Stomach smooth muscle (tissue), 2 donors: ENCODE results near the gene TACR1.

Experiments used
- H3K27ac ChIP-seq: one replicate; pipeline ENCODE4 v1.7.0; 2013; ENCODE audit warnings: mild to moderate bottlenecking, low read length, inconsistent platforms
- H3K27me3 ChIP-seq, 2 donors: one replicate each; pipeline ENCODE4 v1.7.0; 2013; ENCODE audit warnings: low read length in 2 of 2; ENCODE audit not compliant: insufficient read depth in 2 of 2, control insufficient read depth in 1 of 2
- H3K36me3 ChIP-seq, 2 donors: one replicate each; pipeline ENCODE4 v1.7.0; 2013; ENCODE audit warnings: low read length in 2 of 2; ENCODE audit not compliant: control insufficient read depth in 2 of 2, insufficient read depth in 2 of 2
- H3K4me1 ChIP-seq: one replicate; pipeline ENCODE4 v1.7.0; 2013; ENCODE audit warnings: low read length; ENCODE audit not compliant: control insufficient read depth, insufficient read depth
- H3K4me3 ChIP-seq, 2 donors: one replicate each; pipeline ENCODE4 v1.7.0; 2013; ENCODE audit warnings: low read length in 2 of 2
- H3K9ac ChIP-seq, 2 donors: one replicate each; pipeline ENCODE4 v1.7.0; 2013; ENCODE audit warnings: low read length in 2 of 2, mild to moderate bottlenecking in 1 of 2
- H3K9me3 ChIP-seq, 2 donors: one replicate each; pipeline ENCODE4 v1.7.0; 2013; ENCODE audit warnings: low read length in 2 of 2; ENCODE audit not compliant: control insufficient read depth in 2 of 2
- donor health status: healthy.
- donor health status: Pancreatic carcinoma.

The TACR1 gene

DNA sequence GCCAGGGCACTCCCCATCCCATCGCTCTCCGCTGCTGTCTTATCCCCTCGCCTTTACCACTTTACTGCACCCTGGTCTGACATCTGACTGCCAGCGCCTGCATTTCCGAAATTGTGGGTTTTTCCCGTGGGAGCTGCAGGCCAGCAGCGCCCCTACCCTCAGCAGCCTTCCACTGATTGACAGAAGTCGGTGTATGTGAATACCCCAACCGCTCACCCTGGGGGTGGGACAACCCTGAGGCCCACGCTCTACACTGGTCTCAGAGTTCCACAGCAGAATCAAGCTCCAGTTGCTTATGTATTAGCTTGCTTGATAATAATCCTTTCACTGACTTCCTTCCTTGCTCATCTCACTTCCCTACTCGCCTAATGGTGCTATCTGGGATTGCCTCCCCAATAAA is 178.8 kb downstream of the TACR1 start:
- Histone ChIP-seq H3K4me1 (no peaks in the 10 kb centered on the region), H3K27ac (no peak overlapping the region), H3K36me3 (no peaks in the 10 kb centered on the region), H3K4me3 (no peak overlapping the region), H3K9ac (no peak overlapping the region), H3K27me3 (no peaks in the 10 kb centered on the region), H3K9me3 (no peaks in the 10 kb centered on the region)

GRCh38 chr2:75019790-75020189 is 179.5 kb downstream of the TACR1 start:
- H3K4me1 ChIP-seq = no peaks in the 10 kb centered on the region
- H3K27ac ChIP-seq = no peak overlapping the region
- no peaks in the 10 kb centered on the region for H3K27me3 ChIP-seq
- H3K4me3 ChIP-seq = no peak overlapping the region
- H3K9ac ChIP-seq = no peak overlapping the region
- H3K9me3 ChIP-seq = no peaks in the 10 kb centered on the region
- H3K36me3 ChIP-seq = no peaks in the 10 kb centered on the region

DNA sequence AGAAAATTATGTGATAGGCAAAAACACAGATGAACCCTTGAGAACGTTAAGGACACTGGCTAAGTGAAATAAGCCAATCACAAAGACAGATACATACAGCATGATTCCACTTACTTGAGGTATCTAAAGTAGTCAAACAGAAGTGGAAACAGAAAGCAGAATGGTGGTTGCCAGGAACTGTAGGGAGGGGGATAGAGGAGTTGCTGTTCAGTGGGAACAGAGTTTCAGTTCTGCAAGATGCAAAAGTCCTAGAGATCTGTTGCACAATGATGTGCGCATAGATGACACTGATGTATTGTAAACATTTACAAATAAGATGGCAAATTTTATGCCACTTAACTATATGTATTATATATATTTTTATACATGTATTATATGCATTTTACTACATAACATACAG is 181.2 kb downstream of the TACR1 start:
- no peak overlapping the region for H3K27ac ChIP-seq
- no peaks in the 10 kb centered on the region for H3K9me3 ChIP-seq
- H3K36me3 ChIP-seq = no peaks in the 10 kb centered on the region
- H3K4me1 ChIP-seq = no peaks in the 10 kb centered on the region
- no peak overlapping the region for H3K4me3 ChIP-seq
- H3K9ac ChIP-seq = no peak overlapping the region
- no peaks in the 10 kb centered on the region for H3K27me3 ChIP-seq

DNA sequence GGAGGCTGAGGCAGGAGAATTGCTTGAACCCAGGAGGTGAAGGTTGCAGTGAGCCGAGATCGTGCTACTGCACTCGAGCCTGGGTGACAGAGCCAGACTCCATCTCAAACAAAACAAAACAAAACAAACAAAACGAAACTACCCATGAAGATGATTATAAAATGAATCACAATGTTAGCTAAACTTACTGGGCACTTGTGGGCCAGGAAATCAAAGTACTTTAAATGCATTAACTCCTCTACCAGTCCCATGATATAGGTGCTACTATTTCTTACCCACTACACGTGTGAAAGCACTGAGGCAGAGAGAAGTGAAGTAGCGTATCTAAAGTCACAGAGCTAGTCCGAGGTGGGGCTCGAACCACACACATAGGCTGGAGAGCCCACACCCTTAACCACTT is 187.2 kb downstream of the TACR1 start:
- no peak overlapping the region for H3K27ac ChIP-seq

GRCh38 chr2:75010571-75010970 is 188.7 kb downstream of the TACR1 start:
- no peaks in the 10 kb centered on the region for H3K4me1 ChIP-seq
- H3K27ac ChIP-seq = no peak overlapping the region
- H3K4me3 ChIP-seq = no peak overlapping the region
- no peaks in the 10 kb centered on the region for H3K27me3 ChIP-seq
- no peak overlapping the region for H3K9ac ChIP-seq
- H3K9me3 ChIP-seq = no peaks in the 10 kb centered on the region
- no peaks in the 10 kb centered on the region for H3K36me3 ChIP-seq

More for the DNA sequence above, 187.2 kb downstream of the TACR1 start:
- H3K36me3 ChIP-seq = no peaks in the 10 kb centered on the region
- H3K4me1 ChIP-seq = no peaks in the 10 kb centered on the region
- no peak overlapping the region for H3K4me3 ChIP-seq
- H3K9ac ChIP-seq = no peak overlapping the region
- no peaks in the 10 kb centered on the region for H3K9me3 ChIP-seq
- H3K27me3 ChIP-seq = no peaks in the 10 kb centered on the region

- Histone ChIP-seq H3K9me3 (no peaks in the 10 kb centered on the region), H3K27me3 (no peaks in the 10 kb centered on the region), H3K4me3 (no peak overlapping the region), H3K4me1 (no peaks in the 10 kb centered on the region), H3K9ac (no peak overlapping the region), H3K36me3 (no peaks in the 10 kb centered on the region), H3K27ac (no peak overlapping the region)
These were observed 191.5 kb downstream of the TACR1 start for GRCh38 chr2:75007819-75008218.

- no peaks in the 10 kb centered on the region for H3K36me3 ChIP-seq
- no peaks in the 10 kb centered on the region for H3K27me3 ChIP-seq
- H3K9me3 ChIP-seq = no peaks in the 10 kb centered on the region
- no peak overlapping the region for H3K9ac ChIP-seq
- no peak overlapping the region for H3K27ac ChIP-seq
- no peaks in the 10 kb centered on the region for H3K4me1 ChIP-seq
- H3K4me3 ChIP-seq = no peak overlapping the region
These were observed 192.3 kb downstream of the TACR1 start for GRCh38 chr2:75007061-75007460.

GRCh38 chr2:75006041-75006440 is 193.3 kb downstream of the TACR1 start:
- Histone ChIP-seq H3K9ac (no peak overlapping the region), H3K4me3 (no peak overlapping the region), H3K27me3 (no peaks in the 10 kb centered on the region), H3K4me1 (no peaks in the 10 kb centered on the region), H3K36me3 (no peaks in the 10 kb centered on the region), H3K27ac (no peak overlapping the region), H3K9me3 (no peaks in the 10 kb centered on the region)

DNA sequence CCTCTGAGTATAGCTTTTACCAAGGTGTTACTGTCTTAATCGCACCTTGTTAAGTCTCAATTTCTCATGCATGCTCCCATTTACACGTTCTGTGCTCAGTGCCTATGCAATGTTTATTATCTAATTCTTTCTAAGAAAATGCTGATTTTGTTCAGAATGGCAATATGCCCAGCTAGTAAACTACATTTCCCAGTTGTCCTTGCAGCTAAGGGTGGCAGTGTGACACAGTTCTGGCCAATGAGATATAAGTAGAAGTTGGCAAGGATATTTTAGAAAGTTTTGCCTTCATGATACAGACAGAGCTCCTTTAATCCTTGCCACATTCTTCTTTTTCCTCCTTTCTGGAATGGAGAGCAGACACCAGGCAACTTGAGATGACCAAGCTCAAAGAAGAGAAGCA is 195.5 kb downstream of the TACR1 start:
- Histone ChIP-seq H3K36me3 (no peaks in the 10 kb centered on the region), H3K27me3 (no peaks in the 10 kb centered on the region), H3K27ac (no peak overlapping the region), H3K4me1 (no peaks in the 10 kb centered on the region), H3K4me3 (no peak overlapping the region), H3K9me3 (no peaks in the 10 kb centered on the region), H3K9ac (no peak overlapping the region)

DNA sequence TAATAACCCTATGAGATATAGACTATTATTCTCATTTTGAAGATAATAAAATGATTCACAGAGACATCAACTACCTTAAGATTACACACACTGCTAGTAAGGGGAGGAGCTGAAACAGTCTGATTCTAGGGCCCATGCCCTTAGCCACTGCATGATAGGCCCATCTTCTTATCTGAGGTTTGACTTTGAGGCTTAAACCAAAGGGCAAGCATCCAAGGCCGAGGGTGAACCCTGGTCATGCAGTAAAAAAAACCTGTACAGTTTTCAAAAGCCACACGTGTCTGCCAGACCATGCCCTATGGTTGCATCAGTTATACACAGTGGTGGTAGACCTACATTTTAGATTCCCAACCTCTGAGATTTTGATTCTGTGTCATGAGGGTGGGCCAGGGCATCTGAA is 196.0 kb downstream of the TACR1 start:
- Histone ChIP-seq H3K9ac (no peak overlapping the region), H3K36me3 (no peaks in the 10 kb centered on the region), H3K9me3 (no peaks in the 10 kb centered on the region), H3K27ac (no peak overlapping the region), H3K4me1 (no peaks in the 10 kb centered on the region), H3K4me3 (no peak overlapping the region), H3K27me3 (no peaks in the 10 kb centered on the region)

DNA sequence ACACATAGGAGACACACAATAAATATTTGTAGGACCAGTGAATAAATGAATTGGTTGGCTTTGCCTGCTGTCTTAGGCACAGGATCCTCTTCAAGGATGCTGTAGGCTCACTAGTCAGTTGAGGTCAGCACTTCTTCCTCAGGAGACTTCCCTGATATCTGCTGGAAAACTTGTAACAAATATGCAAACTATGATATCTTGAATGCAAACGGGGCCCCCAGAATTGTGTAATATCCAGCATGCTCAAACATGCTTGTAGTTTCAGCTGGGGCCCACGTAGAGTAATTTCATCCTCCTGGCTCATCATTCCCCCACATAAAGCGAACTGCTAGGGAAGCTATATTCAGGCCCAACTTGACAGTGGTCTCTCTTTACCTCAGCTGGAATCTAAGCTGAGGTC is 197.3 kb downstream of the TACR1 start:
- H3K4me3 ChIP-seq = no peak overlapping the region
- H3K27me3 ChIP-seq = no peaks in the 10 kb centered on the region
- H3K36me3 ChIP-seq = no peaks in the 10 kb centered on the region
- H3K27ac ChIP-seq = no peak overlapping the region
- no peaks in the 10 kb centered on the region for H3K9me3 ChIP-seq
- no peaks in the 10 kb centered on the region for H3K4me1 ChIP-seq
- H3K9ac ChIP-seq = no peak overlapping the region

- Histone ChIP-seq H3K27ac (no peak overlapping the region), H3K36me3 (no peaks in the 10 kb centered on the region), H3K9me3 (no peaks in the 10 kb centered on the region), H3K9ac (no peak overlapping the region), H3K4me3 (no peak overlapping the region), H3K4me1 (no peaks in the 10 kb centered on the region), H3K27me3 (no peaks in the 10 kb centered on the region)
These were observed 199.9 kb downstream of the TACR1 start for GRCh38 chr2:74999468-74999867.
